ENCODE measurements around the gene RLIM. TPM values are rescaled to one million over a fixed set of nuclear protein-coding genes. Genes with fewer than 3 reads are reported as not detected.
A peak's percentile ranks its signal among the peaks of the same experiment; 100 is the strongest.
"Not testable (repeated sequence)": the region's sequence is repeated elsewhere in the genome, so short reads cannot be mapped to it uniquely, and the experiment has no call there.

RLIM gene
- total RNA-seq = 22.1 TPM

- no peaks in the 10 kb centered on the region for H3K27me3 ChIP-seq
- H3K9me3 ChIP-seq = no peaks in the 10 kb centered on the region
- TF ChIP-seq POLR2AphosphoS5 (IDR thresholded peaks at IDR 0.05; ENCODE audit: insufficient read depth in 1 of 2, low read depth in 1 of 2) (peak; percentile 86 to 94), CTCF (IDR thresholded peaks at IDR 0.05) (no peak), POLR2A (IDR thresholded peaks at IDR 0.05) (peak in 1 of 2 donors; percentile 66)
- peak in 1 of 2 donors; percentile 97 for DNase-seq (ENCODE audit: extremely low spot score in 2 of 2)
- peak within 1 kb of the TSS; percentile 86 for H3K27ac ChIP-seq
- peak within 1 kb of the TSS; percentile 60 to 71 for H3K4me3 ChIP-seq
- intact Hi-C loops (cut with DNase I) = no loop called here
- no peaks in the 10 kb centered on the region for H3K4me1 ChIP-seq
- no peaks in the 10 kb centered on the region for H3K36me3 ChIP-seq
Measured at GRCh38 chrX:74614093-74614909, at the start of gene RLIM. Gene RLIM (minus strand): TSS chrX:74614624. CDS start chrX:74595977, 18,647 bp downstream.

GRCh38 chrX:74656079-74656745 is 41.8 kb upstream of the RLIM start:
- TF ChIP-seq POLR2AphosphoS5 (IDR thresholded peaks at IDR 0.05; ENCODE audit: insufficient read depth in 1 of 2, low read depth in 1 of 2) (no peak), POLR2A (IDR thresholded peaks at IDR 0.05) (no peak), CTCF (IDR thresholded peaks at IDR 0.05) (no peak)
- no peak for DNase-seq (ENCODE audit: extremely low spot score in 2 of 2)
- Histone ChIP-seq H3K27ac (no peak overlapping the region), H3K9me3 (no peaks in the 10 kb centered on the region), H3K36me3 (no peaks in the 10 kb centered on the region), H3K4me3 (no peak overlapping the region), H3K27me3 (no peaks in the 10 kb centered on the region), H3K4me1 (no peaks in the 10 kb centered on the region)
- intact Hi-C loops (cut with DNase I) = no loop called here

- intact Hi-C loops (cut with DNase I); H3K27ac ChIP-seq; DNase-seq (ENCODE audit: extremely low spot score in 2 of 2); H3K9me3 ChIP-seq; H3K4me1 ChIP-seq; H3K4me3 ChIP-seq; H3K36me3 ChIP-seq; H3K27me3 ChIP-seq: not testable (repeated sequence)
Measured at GRCh38 chrX:74654953-74655352, 40.5 kb upstream of the RLIM start.

- H3K27me3 ChIP-seq = no peaks in the 10 kb centered on the region
- TF ChIP-seq CTCF (IDR thresholded peaks at IDR 0.05) = no peak
- no peak for TF ChIP-seq POLR2A (IDR thresholded peaks at IDR 0.05)
- TF ChIP-seq POLR2AphosphoS5 (IDR thresholded peaks at IDR 0.05; ENCODE audit: insufficient read depth in 1 of 2, low read depth in 1 of 2) = no peak
- no peak for DNase-seq (ENCODE audit: extremely low spot score in 2 of 2)
- intact Hi-C loops (cut with DNase I) = no loop called here
- H3K36me3 ChIP-seq = no peaks in the 10 kb centered on the region
- no peaks in the 10 kb centered on the region for H3K9me3 ChIP-seq
- no peaks in the 10 kb centered on the region for H3K4me1 ChIP-seq
- H3K4me3 ChIP-seq = no peak overlapping the region
- H3K27ac ChIP-seq = no peak overlapping the region
Measured at GRCh38 chrX:74636749-74637314, 22.4 kb upstream of the RLIM start.

- TF ChIP-seq CTCF (IDR thresholded peaks at IDR 0.05) (no peak), POLR2A (IDR thresholded peaks at IDR 0.05) (no peak), POLR2AphosphoS5 (IDR thresholded peaks at IDR 0.05; ENCODE audit: insufficient read depth in 1 of 2, low read depth in 1 of 2) (no peak)
- Histone ChIP-seq H3K36me3 (no peaks in the 10 kb centered on the region), H3K9me3 (no peaks in the 10 kb centered on the region), H3K4me1 (no peaks in the 10 kb centered on the region), H3K4me3 (peak overlapping the region; percentile 60 to 71), H3K27me3 (no peaks in the 10 kb centered on the region), H3K27ac (peak overlapping the region; percentile 86)
- DNase-seq (ENCODE audit: extremely low spot score in 2 of 2) = no peak
- intact Hi-C loops (cut with DNase I) = no loop called here
Measured at GRCh38 chrX:74613370-74614092, 893 bp downstream of the RLIM start.

All from vagina (tissue), 2 donors.